Stomach (tissue), 9 donors: ENCODE measurements around the gene MAGOHB. TPM values are rescaled to one million over a fixed set of nuclear protein-coding genes. Genes with fewer than 3 reads are reported as not detected.

Source experiments
- DNase-seq, 2 donors: peaks; one replicate each; pipeline versions ENCODE4 v3.0.0 to v3.0.0-alpha.2; 2013 to 2019
- H3K27ac ChIP-seq, 5 donors: fragments of 200-600 bp in 4 of 5; sonication (generic) in 4 of 5; one replicate each; pipeline ENCODE4 v1.5.1; 2013 to 2019; ENCODE audit warnings: mild to moderate bottlenecking in 1 of 5, moderate library complexity in 1 of 5
- H3K27me3 ChIP-seq, 3 donors: fragments of 200-600 bp; sonication (generic); one replicate each; pipeline ENCODE4 v1.5.1; 2017 to 2019; ENCODE audit warnings: mixed run types in 1 of 3
- H3K36me3 ChIP-seq, 4 donors: fragments of 200-600 bp; sonication (generic); 1 replicate in 3 of 4; 2 replicates in 1 of 4; pipeline ENCODE4 v1.5.1; 2016 to 2019
- H3K4me1 ChIP-seq, 4 donors: fragments of 200-600 bp; sonication (generic); one replicate each; pipeline ENCODE4 v1.5.1; 2016 to 2019
- H3K4me3 ChIP-seq, 4 donors: fragments of 200-600 bp; sonication (generic) in 3 of 4; one replicate each; pipeline ENCODE4 v1.5.1; 2016 to 2019; ENCODE audit warnings: mild to moderate bottlenecking in 1 of 4
- H3K9me3 ChIP-seq, 4 donors: fragments of 200-600 bp; sonication (generic); one replicate each; pipeline ENCODE4 v1.5.1; 2016 to 2019
- EP300 ChIP-seq: sonication (generic); formaldehyde crosslinking; IDR thresholded peaks from one replicate; pipeline ENCODE4 v1.6.1; 2017; ENCODE audit warnings: antibody characterized with exemption
- POLR2A ChIP-seq, 4 donors: fragments of 450-650 bp; IDR thresholded peaks; one replicate each; pipeline ENCODE4 v1.6.1; 2016; ENCODE audit warnings: antibody characterized with exemption in 4 of 4, control low read depth in 2 of 4, mild to moderate bottlenecking in 1 of 4, moderate library complexity in 1 of 4
- POLR2AphosphoS5 ChIP-seq, 3 donors: sonication (generic); formaldehyde crosslinking; IDR thresholded peaks; one replicate each; pipeline ENCODE4 v1.6.1; 2016; ENCODE audit warnings: antibody characterized with exemption in 3 of 3
- WGBS, 5 donors: extraction: QIAGEN DNeasy Blood & Tissue Kit in 3 of 5; methylation state at CpG; one replicate each; pipeline versions ENCODE4 v1.1.5 to v1.1.7; 2013 to 2018; 5-methylcytosine and 5-hydroxymethylcytosine counted together
- intact Hi-C: fragments of 100-400 bp; cut with DNase I; formaldehyde crosslinking; loops from one replicate; pipeline ENCODE4 v1.15.1; 2023; ENCODE audit warnings: low total_unique reads
- polyA plus RNA-seq, 3 donors: library from polyadenylated mRNA; stranded (reverse); fragments of 200-250 nt; gene quantifications; one replicate each; pipeline ENCODE4 v1.2.3, GENCODE V29; 2013
- total RNA-seq, 5 donors: library from RNA; depleted of rRNA; stranded (reverse); fragments of >200 nt; gene quantifications; one replicate each; pipeline versions ENCODE4 v1.1.0 to v1.2.3, GENCODE V29; 2014 to 2016
- TF ChIP-seq, protein P1 (sequence below), 7 experiments: fragments of 450-650 bp in 4 of 7; fragments of 200-600 bp in 3 of 7; sonication (generic) in 3 of 7; IDR thresholded peaks; one replicate each; pipeline ENCODE4 v1.5.1; 2016 to 2019; ENCODE audit warnings: antibody characterized with exemption in 7 of 7, control low read depth in 2 of 7, mild to moderate bottlenecking in 1 of 7
- donor health status: healthy with polysubstance abuse.
- donor health status: Bipolar disorder and iron deficiency.
- donor health status: healthy.

The MAGOHB gene
- total and polyA plus RNA-seq, 8 donors = 0.58 to 33.2 (median 20.9) TPM

DNA sequence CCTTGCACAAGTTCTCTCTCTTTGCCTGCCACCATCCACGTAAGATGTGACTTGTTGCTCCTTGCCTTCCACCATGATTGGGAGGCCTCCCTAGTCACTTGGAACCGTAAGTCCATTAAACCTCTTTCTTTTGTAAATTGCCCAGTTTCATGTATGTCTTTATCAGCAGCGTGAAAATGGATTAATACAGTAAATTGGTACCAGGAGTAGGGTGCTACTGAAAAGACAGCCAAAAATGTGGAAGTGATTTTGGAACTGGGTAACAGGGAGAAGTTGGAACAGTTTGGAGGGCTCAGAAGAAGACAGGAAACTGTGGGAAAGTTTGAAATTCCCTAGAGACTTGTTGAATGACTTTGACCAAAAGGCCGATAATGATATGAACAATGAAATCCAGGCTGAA lies 32.5 kb upstream of the MAGOHB start:
- Histone ChIP-seq H3K4me1 (no peaks in the 10 kb centered on the region), H3K9me3 (peaks cover 0 to 29% (median 24%) of the 10 kb centered on the region in 4 donors), H3K27ac (no peak overlapping the region), H3K4me3 (no peak overlapping the region), H3K27me3 (no peaks in the 10 kb centered on the region), H3K36me3 (no peaks in the 10 kb centered on the region)
- TF ChIP-seq POLR2A (IDR thresholded peaks at IDR 0.05) (no peak), EP300 (no peak), POLR2AphosphoS5 (IDR thresholded peaks at IDR 0.05) (no peak)
- TF ChIP-seq, protein P1, sequence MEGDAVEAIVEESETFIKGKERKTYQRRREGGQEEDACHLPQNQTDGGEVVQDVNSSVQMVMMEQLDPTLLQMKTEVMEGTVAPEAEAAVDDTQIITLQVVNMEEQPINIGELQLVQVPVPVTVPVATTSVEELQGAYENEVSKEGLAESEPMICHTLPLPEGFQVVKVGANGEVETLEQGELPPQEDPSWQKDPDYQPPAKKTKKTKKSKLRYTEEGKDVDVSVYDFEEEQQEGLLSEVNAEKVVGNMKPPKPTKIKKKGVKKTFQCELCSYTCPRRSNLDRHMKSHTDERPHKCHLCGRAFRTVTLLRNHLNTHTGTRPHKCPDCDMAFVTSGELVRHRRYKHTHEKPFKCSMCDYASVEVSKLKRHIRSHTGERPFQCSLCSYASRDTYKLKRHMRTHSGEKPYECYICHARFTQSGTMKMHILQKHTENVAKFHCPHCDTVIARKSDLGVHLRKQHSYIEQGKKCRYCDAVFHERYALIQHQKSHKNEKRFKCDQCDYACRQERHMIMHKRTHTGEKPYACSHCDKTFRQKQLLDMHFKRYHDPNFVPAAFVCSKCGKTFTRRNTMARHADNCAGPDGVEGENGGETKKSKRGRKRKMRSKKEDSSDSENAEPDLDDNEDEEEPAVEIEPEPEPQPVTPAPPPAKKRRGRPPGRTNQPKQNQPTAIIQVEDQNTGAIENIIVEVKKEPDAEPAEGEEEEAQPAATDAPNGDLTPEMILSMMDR (IDR thresholded peaks at IDR 0.05) = no peak
- WGBS, 5 donors = 46 to 66% (median 47%) methylated on average over 4 of the region's 4 CpGs
- DNase-seq = no peak
- intact Hi-C loops = no loop called here

DNA sequence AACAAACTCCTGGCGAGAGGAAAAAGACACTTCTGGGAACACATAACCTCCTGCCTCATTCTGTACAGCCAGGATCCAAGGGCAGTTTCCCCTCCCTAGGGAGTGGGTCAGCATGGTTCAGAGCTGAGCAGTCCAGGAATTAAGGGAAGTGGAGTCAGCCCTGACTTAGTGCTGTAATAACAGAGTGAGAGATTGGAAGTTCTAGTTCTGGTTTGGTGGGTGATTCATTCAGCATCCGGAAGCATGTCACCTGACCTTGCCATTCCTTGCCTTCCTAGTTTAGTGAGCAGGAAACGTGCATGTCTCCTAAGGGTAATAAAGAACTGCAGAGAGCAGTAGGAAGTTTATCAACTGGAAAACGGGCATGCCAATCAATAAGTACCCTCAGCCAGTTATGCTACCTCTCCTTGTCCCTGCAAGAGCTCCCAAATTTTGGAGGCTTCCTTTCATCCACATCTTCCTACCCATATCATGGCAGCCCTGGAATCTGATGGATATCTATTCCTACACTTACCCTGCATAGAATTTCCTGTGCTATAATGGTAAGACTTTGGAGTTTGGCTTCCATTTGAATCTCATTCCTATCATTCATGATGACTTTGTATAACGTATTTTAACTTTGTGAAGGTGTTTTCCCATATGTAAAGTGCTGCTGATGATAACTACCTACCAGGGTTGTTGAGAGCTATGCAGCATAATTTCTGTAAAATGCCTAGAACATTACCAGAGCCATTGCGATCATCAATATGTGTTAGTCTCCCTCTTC lies 28.5 kb upstream of the MAGOHB start:
- no peaks in the 10 kb centered on the region for H3K36me3 ChIP-seq
- peak overlapping the region in 3 of 5 donors; percentile 26 to 46 (median 30) for H3K27ac ChIP-seq
- TF ChIP-seq EP300 (no peak), POLR2A (IDR thresholded peaks at IDR 0.05) (no peak), POLR2AphosphoS5 (IDR thresholded peaks at IDR 0.05) (no peak)
- TF ChIP-seq, protein P1 (IDR thresholded peaks at IDR 0.05) = no peak
- intact Hi-C loops = no loop called here
- H3K27me3 ChIP-seq = no peaks in the 10 kb centered on the region
- peaks cover 0 to 22% (median 18%) of the 10 kb centered on the region in 4 donors for H3K9me3 ChIP-seq
- WGBS, 5 donors = 68 to 80% (median 77%) methylated on average over 6 of the region's 6 CpGs
- no peak overlapping the region for H3K4me3 ChIP-seq
- H3K4me1 ChIP-seq = peaks cover 0 to 10% (median 0%) of the 10 kb centered on the region in 4 donors
- peak in 1 of 2 donors; percentile 55 for DNase-seq

DNA sequence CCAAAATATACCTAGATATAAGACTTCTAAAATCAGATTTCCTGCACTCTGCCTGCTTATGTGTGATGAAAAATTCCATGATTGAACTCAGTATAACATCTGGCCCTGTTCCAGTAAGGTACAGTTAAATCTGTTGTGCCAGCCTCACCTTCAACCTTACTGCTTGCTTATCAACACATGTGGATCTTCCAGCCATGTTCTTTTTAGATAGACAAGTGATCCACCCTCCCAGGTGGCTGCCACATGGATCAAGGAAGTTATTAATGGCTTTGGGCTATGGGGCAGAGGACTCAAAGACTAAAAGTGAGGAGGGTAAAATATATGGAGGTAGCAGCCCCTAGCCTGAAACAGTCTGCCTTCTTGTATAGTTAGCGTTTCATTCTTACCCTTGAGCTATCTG lies 25.3 kb upstream of the MAGOHB start:
- H3K27me3 ChIP-seq = no peaks in the 10 kb centered on the region
- H3K36me3 ChIP-seq = no peaks in the 10 kb centered on the region
- H3K4me3 ChIP-seq = no peak overlapping the region
- peak overlapping the region in 2 of 5 donors; percentile 15 to 52 for H3K27ac ChIP-seq
- H3K9me3 ChIP-seq = no peaks in the 10 kb centered on the region
- intact Hi-C loops = no loop called here
- H3K4me1 ChIP-seq = peaks cover 0 to 10% (median 0%) of the 10 kb centered on the region in 4 donors
- 82 to 100% (median 92%) methylated on average over 1 of the region's 1 CpG for WGBS, 5 donors
- TF ChIP-seq, protein P1 (IDR thresholded peaks at IDR 0.05) = no peak
- TF ChIP-seq POLR2AphosphoS5 (IDR thresholded peaks at IDR 0.05) (no peak), EP300 (no peak), POLR2A (IDR thresholded peaks at IDR 0.05) (no peak)
- peak in 1 of 2 donors; percentile 16 for DNase-seq

DNA sequence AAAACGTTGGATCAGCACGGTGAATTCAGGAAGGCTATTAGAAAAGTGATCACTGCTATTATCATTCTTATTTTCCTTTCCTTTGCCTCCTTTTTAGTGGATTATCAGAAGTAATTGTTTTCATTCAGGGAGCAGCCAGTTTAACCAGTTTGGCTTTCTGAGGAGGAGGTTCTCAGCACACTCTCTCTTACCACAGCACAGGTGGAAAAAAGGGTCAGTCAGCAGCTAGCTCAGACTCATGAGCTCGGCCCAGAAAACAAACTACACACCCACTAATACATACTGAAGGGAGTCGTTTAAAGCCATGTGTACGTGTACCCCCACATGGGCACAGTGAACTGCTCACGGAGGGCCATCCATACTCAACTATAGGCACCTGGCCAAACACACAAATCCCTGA lies 23.2 kb upstream of the MAGOHB start:
- WGBS, 5 donors = 26 to 50% (median 43%) methylated on average over 6 of the region's 6 CpGs
- peak in 1 of 3 donors; percentile 57 for TF ChIP-seq POLR2AphosphoS5 (IDR thresholded peaks at IDR 0.05)
- TF ChIP-seq POLR2A (IDR thresholded peaks at IDR 0.05) = no peak
- Histone ChIP-seq H3K27me3 (no peaks in the 10 kb centered on the region), H3K27ac (peak overlapping the region; percentile 16 to 78 (median 69)), H3K36me3 (peaks cover 0 to 1% (median 0%) of the 10 kb centered on the region in 4 donors), H3K4me3 (no peak overlapping the region), H3K9me3 (no peaks in the 10 kb centered on the region), H3K4me1 (peaks cover 0 to 10% (median 0%) of the 10 kb centered on the region in 4 donors)
- intact Hi-C loops = no loop called here
- peak; percentile 44 to 88 for DNase-seq

DNA sequence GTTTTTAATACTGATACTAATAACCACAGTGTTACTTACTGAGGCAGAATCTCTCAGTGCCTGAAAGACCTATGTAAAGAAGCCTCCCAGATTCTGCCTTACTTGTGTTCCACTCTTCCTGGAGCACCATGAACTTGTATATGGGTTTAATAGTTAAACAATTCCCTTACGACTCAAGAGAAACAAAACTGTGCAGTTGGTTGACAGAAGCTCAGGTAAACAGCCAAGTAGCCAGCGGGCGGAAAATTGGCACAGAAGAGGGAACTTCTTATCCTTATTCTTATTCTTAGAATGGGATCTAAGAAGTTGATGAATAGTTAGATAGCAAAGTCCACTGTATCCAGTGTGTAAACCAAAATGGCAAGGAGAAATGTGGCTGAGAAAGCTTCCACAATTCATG lies 22.7 kb upstream of the MAGOHB start:
- 27 to 62% (median 46%) methylated on average over 3 of the region's 3 CpGs for WGBS, 5 donors
- H3K4me3 ChIP-seq = no peak overlapping the region
- peaks cover 0 to 10% (median 0%) of the 10 kb centered on the region in 4 donors for H3K4me1 ChIP-seq
- TF ChIP-seq EP300 (no peak), POLR2A (IDR thresholded peaks at IDR 0.05) (no peak), POLR2AphosphoS5 (IDR thresholded peaks at IDR 0.05) (no peak)
- TF ChIP-seq, protein P1 (IDR thresholded peaks at IDR 0.05) = no peak
- H3K36me3 ChIP-seq = peaks cover 0 to 6% (median 0%) of the 10 kb centered on the region in 4 donors
- H3K9me3 ChIP-seq = no peaks in the 10 kb centered on the region
- no peaks in the 10 kb centered on the region for H3K27me3 ChIP-seq
- peak overlapping the region; percentile 16 to 78 (median 69) for H3K27ac ChIP-seq
- peak in 1 of 2 donors; percentile 56 for DNase-seq
- intact Hi-C loops = no loop called here
